ENCODE results near the gene KRT14. TPM values are rescaled to one million over a fixed set of nuclear protein-coding genes. Genes with fewer than 3 reads are reported as not detected.
"Not testable (repeated sequence)": the region's sequence is repeated elsewhere in the genome, so short reads cannot be mapped to it uniquely, and the experiment has no call there.

Gene KRT14
- total RNA-seq, 1 donor from 2014 or later = 1.0 TPM

DNA sequence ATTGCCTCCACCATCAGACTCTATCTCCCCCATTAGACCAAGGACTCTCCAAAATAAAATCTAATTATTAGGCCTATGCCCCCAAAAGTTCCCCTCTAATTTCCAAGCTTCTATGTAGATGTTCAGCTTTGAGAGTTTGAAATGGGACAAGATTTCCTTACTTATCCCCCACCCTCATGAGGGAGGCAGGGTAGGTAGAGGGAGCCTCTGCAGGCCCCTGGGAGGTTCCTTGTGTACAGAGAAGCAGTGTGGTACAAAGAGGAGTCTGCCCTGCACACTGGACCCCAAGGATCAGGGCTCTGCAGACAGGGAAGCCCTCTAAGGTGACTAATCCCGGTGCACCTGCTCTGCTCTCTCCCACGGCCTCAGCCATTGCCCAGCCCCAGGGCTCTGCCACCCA is 35.2 kb upstream of the KRT14 start:
- TF ChIP-seq, protein P1, sequence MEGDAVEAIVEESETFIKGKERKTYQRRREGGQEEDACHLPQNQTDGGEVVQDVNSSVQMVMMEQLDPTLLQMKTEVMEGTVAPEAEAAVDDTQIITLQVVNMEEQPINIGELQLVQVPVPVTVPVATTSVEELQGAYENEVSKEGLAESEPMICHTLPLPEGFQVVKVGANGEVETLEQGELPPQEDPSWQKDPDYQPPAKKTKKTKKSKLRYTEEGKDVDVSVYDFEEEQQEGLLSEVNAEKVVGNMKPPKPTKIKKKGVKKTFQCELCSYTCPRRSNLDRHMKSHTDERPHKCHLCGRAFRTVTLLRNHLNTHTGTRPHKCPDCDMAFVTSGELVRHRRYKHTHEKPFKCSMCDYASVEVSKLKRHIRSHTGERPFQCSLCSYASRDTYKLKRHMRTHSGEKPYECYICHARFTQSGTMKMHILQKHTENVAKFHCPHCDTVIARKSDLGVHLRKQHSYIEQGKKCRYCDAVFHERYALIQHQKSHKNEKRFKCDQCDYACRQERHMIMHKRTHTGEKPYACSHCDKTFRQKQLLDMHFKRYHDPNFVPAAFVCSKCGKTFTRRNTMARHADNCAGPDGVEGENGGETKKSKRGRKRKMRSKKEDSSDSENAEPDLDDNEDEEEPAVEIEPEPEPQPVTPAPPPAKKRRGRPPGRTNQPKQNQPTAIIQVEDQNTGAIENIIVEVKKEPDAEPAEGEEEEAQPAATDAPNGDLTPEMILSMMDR (IDR thresholded peaks at IDR 0.05; ENCODE audit: insufficient read depth, low read depth, low read length) = no peak
- TF ChIP-seq EZH2 (IDR thresholded peaks at IDR 0.05; ENCODE audit: insufficient read depth, low read length) = no peak
- no peak overlapping the region for H3K4me3 ChIP-seq (ENCODE audit: insufficient read depth, low read depth, low read length)
- H3K4me1 ChIP-seq (ENCODE audit: insufficient read depth, low read length) = no peaks in the 10 kb centered on the region
- no peaks in the 10 kb centered on the region for H3K9me3 Mint-ChIP-seq (ENCODE audit: unreplicated experiment)
- H3K27ac ChIP-seq (ENCODE audit: low read depth, low read length) = no peak overlapping the region
- no peaks in the 10 kb centered on the region for H3K27me3 ChIP-seq (ENCODE audit: insufficient read depth, low read length)
- H3K27me3 Mint-ChIP-seq (ENCODE audit: low read depth, unreplicated experiment) = peaks cover 15% of the 10 kb centered on the region
- no peak overlapping the region for H3K27ac Mint-ChIP-seq (ENCODE audit: unreplicated experiment)
- H3K79me2 ChIP-seq (ENCODE audit: insufficient read depth, low read length) = no peaks in the 10 kb centered on the region
- no peak overlapping the region for H2AFZ ChIP-seq (ENCODE audit: low read depth, low read length)
- H3K9ac ChIP-seq (ENCODE audit: low read length) = no peak overlapping the region
- FAIRE-seq (no peak), DNase-seq (ENCODE audit: low read depth) (no peak)
- H3K36me3 Mint-ChIP-seq (ENCODE audit: low read depth, unreplicated experiment) = peaks cover 2% of the 10 kb centered on the region
- H3K4me2 ChIP-seq (ENCODE audit: low read length) = no peak overlapping the region
- no peaks in the 10 kb centered on the region for H3K9me3 ChIP-seq (ENCODE audit: insufficient read depth, low read depth, low read length)
- H3K4me3 Mint-ChIP-seq (ENCODE audit: unreplicated experiment) = no peak overlapping the region
- no peaks in the 10 kb centered on the region for H4K20me1 ChIP-seq (ENCODE audit: insufficient read depth, low read length)
- no peaks in the 10 kb centered on the region for H3K36me3 ChIP-seq (ENCODE audit: insufficient read depth, low read length)
- peaks cover 15% of the 10 kb centered on the region for H3K4me1 Mint-ChIP-seq (ENCODE audit: low read depth, unreplicated experiment)

GRCh38 chr17:41621435-41621817 is 34.7 kb upstream of the KRT14 start:
- H3K4me3 ChIP-seq (ENCODE audit: insufficient read depth, low read depth, low read length); H3K4me1 ChIP-seq (ENCODE audit: insufficient read depth, low read length); H3K27ac Mint-ChIP-seq (ENCODE audit: unreplicated experiment); H3K27me3 ChIP-seq (ENCODE audit: insufficient read depth, low read length); H3K9ac ChIP-seq (ENCODE audit: low read length); H3K9me3 Mint-ChIP-seq (ENCODE audit: unreplicated experiment); H4K20me1 ChIP-seq (ENCODE audit: insufficient read depth, low read length); H2AFZ ChIP-seq (ENCODE audit: low read depth, low read length); H3K9me3 ChIP-seq (ENCODE audit: insufficient read depth, low read depth, low read length); H3K4me3 Mint-ChIP-seq (ENCODE audit: unreplicated experiment); H3K36me3 Mint-ChIP-seq (ENCODE audit: low read depth, unreplicated experiment); FAIRE-seq; H3K27ac ChIP-seq (ENCODE audit: low read depth, low read length); H3K4me2 ChIP-seq (ENCODE audit: low read length); DNase-seq (ENCODE audit: low read depth); H3K36me3 ChIP-seq (ENCODE audit: insufficient read depth, low read length); H3K79me2 ChIP-seq (ENCODE audit: insufficient read depth, low read length): not testable (repeated sequence)
- Mint-ChIP-seq H3K27me3 (ENCODE audit: low read depth, unreplicated experiment) (peaks cover 15% of the 10 kb centered on the region), H3K4me1 (ENCODE audit: low read depth, unreplicated experiment) (peaks cover 14% of the 10 kb centered on the region)

DNA sequence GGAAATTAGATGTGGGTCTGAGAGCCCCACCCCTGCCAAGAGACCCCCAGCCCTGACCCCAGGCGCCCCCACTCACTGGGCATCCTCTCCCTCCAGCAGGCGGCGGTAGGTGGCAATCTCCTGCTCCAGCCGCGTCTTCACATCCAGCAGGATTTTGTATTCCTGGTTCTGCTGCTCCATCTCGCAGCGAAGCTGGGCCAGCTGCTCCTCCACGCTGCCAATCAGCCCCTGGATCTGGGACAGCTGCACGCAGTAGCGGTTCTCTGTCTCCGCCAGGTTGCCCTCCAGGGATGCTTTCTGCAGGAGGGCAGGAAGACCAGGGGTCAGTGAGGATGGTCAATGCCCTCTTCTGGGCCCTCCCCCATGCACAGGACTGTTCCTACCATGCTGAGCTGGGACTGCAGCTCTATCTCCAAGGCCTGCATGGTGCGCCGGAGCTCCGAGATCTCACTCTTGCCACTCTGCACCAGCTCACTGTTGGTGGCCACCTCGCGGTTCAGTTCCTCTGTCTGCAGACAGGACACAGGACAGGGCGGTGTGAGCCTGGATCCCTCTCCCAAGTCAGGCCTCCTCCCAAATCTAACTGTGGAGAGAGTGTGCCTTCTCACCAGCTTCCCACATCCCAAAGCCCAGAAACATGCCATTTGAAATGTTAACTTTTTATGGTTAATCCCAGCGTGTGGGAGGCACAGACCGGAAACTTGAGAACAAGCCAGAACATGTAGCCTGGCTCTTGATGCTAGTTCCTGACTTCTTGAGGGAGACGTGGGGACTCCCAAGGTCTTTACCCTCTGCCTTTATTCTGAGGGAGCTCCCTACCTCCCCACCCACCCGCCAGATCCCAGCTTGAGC is 34.1 kb upstream of the KRT14 start:
- no peaks in the 10 kb centered on the region for H3K9me3 Mint-ChIP-seq (ENCODE audit: unreplicated experiment)
- no peak overlapping the region for H3K4me3 Mint-ChIP-seq (ENCODE audit: unreplicated experiment)
- FAIRE-seq = no peak

DNA sequence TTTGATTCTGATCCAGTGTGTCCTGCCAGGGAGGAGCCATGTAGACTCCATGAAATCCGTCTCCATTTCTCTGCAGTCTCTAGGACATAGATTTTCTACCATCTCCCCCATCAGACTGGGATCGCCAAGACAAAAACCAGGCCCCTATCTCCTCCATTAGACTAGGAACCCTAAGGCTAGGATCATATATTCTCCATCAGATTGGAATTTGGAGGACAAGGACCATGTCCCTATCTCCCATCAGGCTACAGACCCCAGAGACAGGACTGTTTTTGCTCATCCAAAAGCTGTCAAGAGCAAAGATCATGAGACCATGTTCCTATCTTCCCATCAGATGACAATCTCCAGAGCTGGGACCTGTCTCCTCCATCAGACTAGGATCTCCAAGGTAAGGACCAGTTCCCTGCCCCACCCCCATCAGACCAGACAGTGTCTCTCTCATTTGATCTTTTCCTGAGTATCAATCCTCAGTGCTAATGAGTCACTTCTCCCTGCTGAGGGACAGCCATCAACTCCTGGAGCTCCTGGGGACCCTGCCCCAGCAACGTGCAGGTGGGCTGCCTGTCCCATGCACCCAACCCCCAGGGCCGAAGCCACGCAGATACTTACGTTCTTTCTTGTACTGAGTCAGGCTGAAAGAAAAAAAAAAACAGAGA is 33.4 kb upstream of the KRT14 start:
- H3K36me3 ChIP-seq (ENCODE audit: insufficient read depth, low read length); H3K36me3 Mint-ChIP-seq (ENCODE audit: low read depth, unreplicated experiment); H3K9me3 Mint-ChIP-seq (ENCODE audit: unreplicated experiment); H2AFZ ChIP-seq (ENCODE audit: low read depth, low read length); H3K27me3 ChIP-seq (ENCODE audit: insufficient read depth, low read length); H4K20me1 ChIP-seq (ENCODE audit: insufficient read depth, low read length); H3K27ac ChIP-seq (ENCODE audit: low read depth, low read length); H3K4me1 ChIP-seq (ENCODE audit: insufficient read depth, low read length); H3K4me3 ChIP-seq (ENCODE audit: insufficient read depth, low read depth, low read length); H3K27ac Mint-ChIP-seq (ENCODE audit: unreplicated experiment); FAIRE-seq; DNase-seq (ENCODE audit: low read depth); H3K9me3 ChIP-seq (ENCODE audit: insufficient read depth, low read depth, low read length); H3K9ac ChIP-seq (ENCODE audit: low read length); H3K4me2 ChIP-seq (ENCODE audit: low read length); H3K79me2 ChIP-seq (ENCODE audit: insufficient read depth, low read length): not testable (repeated sequence)
- peaks cover 19% of the 10 kb centered on the region for H3K27me3 Mint-ChIP-seq (ENCODE audit: low read depth, unreplicated experiment)
- H3K4me1 Mint-ChIP-seq (ENCODE audit: low read depth, unreplicated experiment) = peaks cover 11% of the 10 kb centered on the region
- peak overlapping the region; percentile 45 for H3K4me3 Mint-ChIP-seq (ENCODE audit: unreplicated experiment)

More for the DNA sequence above, 34.1 kb upstream of the KRT14 start:
- H3K27me3 ChIP-seq (ENCODE audit: insufficient read depth, low read length) = no peaks in the 10 kb centered on the region
- Mint-ChIP-seq H3K27me3 (ENCODE audit: low read depth, unreplicated experiment) (peaks cover 15% of the 10 kb centered on the region), H3K36me3 (ENCODE audit: low read depth, unreplicated experiment) (peaks cover 2% of the 10 kb centered on the region), H3K27ac (ENCODE audit: unreplicated experiment) (no peak overlapping the region), H3K4me1 (ENCODE audit: low read depth, unreplicated experiment) (peaks cover 11% of the 10 kb centered on the region)
- H2AFZ ChIP-seq (ENCODE audit: low read depth, low read length) = no peak overlapping the region
- H3K9ac ChIP-seq (ENCODE audit: low read length) = no peak overlapping the region
- TF ChIP-seq, protein P1 (IDR thresholded peaks at IDR 0.05; ENCODE audit: insufficient read depth, low read depth, low read length) = no peak
- no peak overlapping the region for H3K4me3 ChIP-seq (ENCODE audit: insufficient read depth, low read depth, low read length)
- no peaks in the 10 kb centered on the region for H3K9me3 ChIP-seq (ENCODE audit: insufficient read depth, low read depth, low read length)
- no peak overlapping the region for H3K27ac ChIP-seq (ENCODE audit: low read depth, low read length)
- no peaks in the 10 kb centered on the region for H3K36me3 ChIP-seq (ENCODE audit: insufficient read depth, low read length)
- no peaks in the 10 kb centered on the region for H3K4me1 ChIP-seq (ENCODE audit: insufficient read depth, low read length)
- no peak for DNase-seq (ENCODE audit: low read depth)
- H3K4me2 ChIP-seq (ENCODE audit: low read length) = no peak overlapping the region
- H4K20me1 ChIP-seq (ENCODE audit: insufficient read depth, low read length) = no peaks in the 10 kb centered on the region
- H3K79me2 ChIP-seq (ENCODE audit: insufficient read depth, low read length) = no peaks in the 10 kb centered on the region

Data from astrocyte (in vitro differentiated cells and primary cell).